Type B pancreatic cell (in vitro differentiated cells): Measurements from ENCODE around the gene AKT2. TPM values are rescaled to one million over a fixed set of nuclear protein-coding genes. Genes with fewer than 3 reads are reported as not detected.

ENCODE experiments used
- DNase-seq: peaks from one replicate; pipeline ENCODE4 v3.0.0; 2021; ENCODE audit warnings: mixed read lengths; ENCODE audit not compliant: unreplicated experiment; ENCODE audit errors: extremely low spot score
- H3K27ac Mint-ChIP-seq: 2 replicates; pipeline ENCODE4 v1.8.0; 2021; ENCODE audit warnings: mild to moderate bottlenecking, mixed read lengths
- H3K27me3 Mint-ChIP-seq: 2 replicates; pipeline ENCODE4 v1.8.0; 2021; ENCODE audit warnings: mixed read lengths
- H3K36me3 Mint-ChIP-seq: 2 replicates; pipeline ENCODE4 v1.8.0; 2021; ENCODE audit warnings: mixed read lengths
- H3K4me1 Mint-ChIP-seq: one replicate; pipeline ENCODE4 v1.8.0; 2021; ENCODE audit warnings: mixed read lengths; ENCODE audit not compliant: unreplicated experiment
- H3K4me3 Mint-ChIP-seq: 2 replicates; pipeline ENCODE4 v1.8.0; 2021; ENCODE audit warnings: mild to moderate bottlenecking, mixed read lengths
- H3K9me3 Mint-ChIP-seq: 2 replicates; pipeline ENCODE4 v1.8.0; 2021; ENCODE audit warnings: mixed read lengths
- CTCF ChIP-seq: fragments of 200-600 bp; sonication (generic); conservative IDR thresholded peaks from 2 replicates; pipeline ENCODE4 v1.5.0; 2021; ENCODE audit warnings: antibody characterized with exemption, mild to moderate bottlenecking
- total RNA-seq: library from RNA; stranded (reverse); gene quantifications from 2 replicates; pipeline ENCODE4 v1.2.1, GENCODE V29; 2021; ENCODE audit warnings: low replicate concordance

AKT2 gene
- total RNA-seq, 1 donor from 2014 or later = 149 TPM

GRCh38 chr19:40247735-40248262 lies 37.3 kb downstream of the AKT2 start:
- no peak overlapping the region for H3K27ac Mint-ChIP-seq
- peaks cover 13% of the 10 kb centered on the region for H3K36me3 Mint-ChIP-seq
- H3K4me3 Mint-ChIP-seq = no peak overlapping the region
- TF ChIP-seq CTCF = no peak
- no peak for DNase-seq
- H3K4me1 Mint-ChIP-seq = peaks cover 13% of the 10 kb centered on the region
- no peaks in the 10 kb centered on the region for H3K27me3 Mint-ChIP-seq
- no peaks in the 10 kb centered on the region for H3K9me3 Mint-ChIP-seq

- peaks cover 13% of the 10 kb centered on the region for H3K4me1 Mint-ChIP-seq
- H3K27me3 Mint-ChIP-seq = no peaks in the 10 kb centered on the region
- no peak overlapping the region for H3K27ac Mint-ChIP-seq
- DNase-seq = no peak
- no peak overlapping the region for H3K4me3 Mint-ChIP-seq
- no peak for TF ChIP-seq CTCF
- peaks cover 8% of the 10 kb centered on the region for H3K36me3 Mint-ChIP-seq
- H3K9me3 Mint-ChIP-seq = no peaks in the 10 kb centered on the region
Measured at GRCh38 chr19:40247178-40247577, 38.0 kb downstream of the AKT2 start.

- TF ChIP-seq CTCF = no peak
Measured at GRCh38 chr19:40246292-40247073, 38.7 kb downstream of the AKT2 start.

DNA sequence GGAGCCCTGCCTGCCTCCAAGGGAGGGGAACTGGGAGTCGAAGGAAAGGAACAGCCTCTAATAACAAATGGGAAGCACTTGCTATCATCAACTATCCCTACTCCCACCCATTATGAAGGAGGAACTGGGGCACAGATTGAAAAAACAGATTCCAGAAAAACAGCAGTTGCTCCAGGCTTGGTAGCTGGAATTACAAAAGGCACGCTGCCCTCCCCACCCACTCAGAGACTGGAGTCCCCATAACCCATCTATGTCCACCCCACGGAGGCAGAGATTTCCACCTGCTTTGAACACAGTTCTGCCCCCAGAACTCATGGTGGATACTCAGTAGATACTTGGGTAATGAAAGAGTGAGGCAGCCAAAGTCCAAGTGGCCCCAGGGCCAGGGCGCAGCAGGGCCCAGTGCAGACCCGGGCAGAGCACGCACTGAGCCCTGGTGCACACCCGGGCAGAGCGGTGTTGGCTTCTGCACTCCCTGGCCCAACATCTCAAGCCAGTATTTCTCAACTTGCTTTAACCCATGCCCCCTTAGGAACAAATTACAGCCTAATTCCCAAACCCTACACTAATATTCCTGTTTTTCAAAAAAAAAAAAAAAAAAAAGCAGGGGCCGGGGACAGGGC lies 39.5 kb downstream of the AKT2 start:
- Mint-ChIP-seq H3K27me3 (no peaks in the 10 kb centered on the region), H3K4me3 (no peak overlapping the region), H3K9me3 (no peaks in the 10 kb centered on the region), H3K4me1 (peaks cover 13% of the 10 kb centered on the region), H3K36me3 (peaks cover 3% of the 10 kb centered on the region), H3K27ac (peak overlapping the region; percentile 46)
- no peak for DNase-seq
- no peak for TF ChIP-seq CTCF

More at GRCh38 chr19:40246292-40247073, 38.7 kb downstream of the AKT2 start:
- Mint-ChIP-seq H3K9me3 (no peaks in the 10 kb centered on the region), H3K36me3 (peaks cover 4% of the 10 kb centered on the region), H3K27ac (no peak overlapping the region), H3K4me1 (peaks cover 13% of the 10 kb centered on the region), H3K27me3 (no peaks in the 10 kb centered on the region), H3K4me3 (no peak overlapping the region)
- no peak for DNase-seq

DNA sequence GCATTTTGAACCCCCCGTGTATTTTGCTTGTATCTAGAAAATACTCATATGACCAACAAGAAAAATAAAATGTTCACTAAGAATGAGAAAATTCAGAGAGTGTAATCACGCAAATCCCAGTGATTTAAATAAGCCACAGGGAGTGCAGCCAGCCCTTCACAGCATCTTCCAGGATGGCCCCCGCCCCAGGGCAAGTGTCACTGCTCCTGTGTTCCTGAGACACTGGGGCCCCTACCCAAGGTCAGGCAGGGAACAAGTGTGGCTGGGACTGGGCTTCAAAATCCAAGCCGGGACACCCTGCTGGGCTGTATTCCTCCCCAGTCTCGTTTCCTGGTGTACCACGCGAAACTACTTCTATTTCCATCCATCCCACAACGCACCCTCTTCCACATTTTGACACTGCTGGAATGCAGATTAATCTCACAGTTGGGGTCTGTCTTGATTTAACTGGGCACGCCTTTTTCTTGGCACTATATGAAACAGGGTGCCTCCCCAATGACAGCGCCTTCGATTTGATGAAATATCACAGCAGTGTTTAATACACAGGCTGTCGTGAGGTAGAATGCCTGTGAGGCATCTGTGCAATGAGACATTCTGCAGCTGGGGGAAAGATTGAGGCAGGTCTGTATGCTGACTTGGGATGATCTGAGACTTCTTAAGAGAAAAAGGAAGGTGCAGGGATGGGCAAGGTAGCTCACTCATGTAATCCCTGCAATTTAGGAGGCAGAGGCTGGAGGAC lies 40.4 kb downstream of the AKT2 start:
- H3K36me3 Mint-ChIP-seq = peaks cover 2% of the 10 kb centered on the region
- H3K4me1 Mint-ChIP-seq = peaks cover 13% of the 10 kb centered on the region
- TF ChIP-seq CTCF = no peak
- H3K4me3 Mint-ChIP-seq = no peak overlapping the region
- no peak for DNase-seq
- H3K27me3 Mint-ChIP-seq = no peaks in the 10 kb centered on the region
- H3K9me3 Mint-ChIP-seq = no peaks in the 10 kb centered on the region
- peak overlapping the region; percentile 46 for H3K27ac Mint-ChIP-seq
